Spleen (tissue), 7 donors: ENCODE measurements around the gene SSBP3.

Source experiments
- CTCF ChIP-seq, 11 experiments: fragments of 200-600 bp in 7 of 11; fragments of 450-650 bp in 4 of 11; sonication (generic) in 4 of 11; IDR thresholded peaks in 8 of 11; conservative IDR thresholded peaks in 3 of 11; 1 replicate in 7 of 11; 2 replicates in 4 of 11; pipeline versions ENCODE4 v1.4.0 to v1.8.0; 2016 to 2021; ENCODE audit warnings: antibody characterized with exemption in 11 of 11, inconsistent platforms in 4 of 11, mild to moderate bottlenecking in 1 of 11
- POLR2A ChIP-seq, 3 donors: fragments of 450-650 bp; IDR thresholded peaks; one replicate each; pipeline ENCODE4 v1.5.1; 2017; ENCODE audit warnings: antibody characterized with exemption in 3 of 3, mild to moderate bottlenecking in 1 of 3
- POLR2AphosphoS5 ChIP-seq, 3 donors: sonication (generic); formaldehyde crosslinking; IDR thresholded peaks; one replicate each; pipeline ENCODE4 v1.5.1; 2017; ENCODE audit warnings: antibody characterized with exemption in 3 of 3
- donor health status: DM: no; HTN: no; CAD: no; lungs with moderate emphysema.
- donor health status: DM: no; HTN: no; CAD: no.
- donor health status: DM: no; HTN: no; CAD: no.

- TF ChIP-seq CTCF (IDR thresholded peaks at IDR 0.05 in 8 of 11, conservative IDR thresholded peaks at IDR 0.05 in 3 of 11) = no peak
- TF ChIP-seq POLR2A (IDR thresholded peaks at IDR 0.05) = no peak
- no peak for TF ChIP-seq POLR2AphosphoS5 (IDR thresholded peaks at IDR 0.05)
Observed at GRCh38 chr1:54352755-54353154, 53.4 kb downstream of the SSBP3 start.
